Neural progenitor cell (in vitro differentiated cells): ENCODE data around the gene SLC22A5.

ENCODE experiments used
- CTCF ChIP-seq: fragments of 200-600 bp; sonication (generic); IDR thresholded peaks from 2 replicates; pipeline ENCODE4 v1.5.1; 2017; ENCODE audit warnings: antibody characterized with exemption, mild to moderate bottlenecking
- EZH2 ChIP-seq: fragments of 200-600 bp; sonication (generic); IDR thresholded peaks from 2 replicates; pipeline ENCODE4 v1.6.1; 2017; ENCODE audit warnings: antibody characterized with exemption, mild to moderate bottlenecking, moderate library complexity
- EZH2phosphoT487 ChIP-seq: fragments of 200-600 bp; sonication (generic); IDR thresholded peaks from 2 replicates; pipeline ENCODE4 v1.6.1; 2017; ENCODE audit warnings: antibody characterized with exemption

DNA sequence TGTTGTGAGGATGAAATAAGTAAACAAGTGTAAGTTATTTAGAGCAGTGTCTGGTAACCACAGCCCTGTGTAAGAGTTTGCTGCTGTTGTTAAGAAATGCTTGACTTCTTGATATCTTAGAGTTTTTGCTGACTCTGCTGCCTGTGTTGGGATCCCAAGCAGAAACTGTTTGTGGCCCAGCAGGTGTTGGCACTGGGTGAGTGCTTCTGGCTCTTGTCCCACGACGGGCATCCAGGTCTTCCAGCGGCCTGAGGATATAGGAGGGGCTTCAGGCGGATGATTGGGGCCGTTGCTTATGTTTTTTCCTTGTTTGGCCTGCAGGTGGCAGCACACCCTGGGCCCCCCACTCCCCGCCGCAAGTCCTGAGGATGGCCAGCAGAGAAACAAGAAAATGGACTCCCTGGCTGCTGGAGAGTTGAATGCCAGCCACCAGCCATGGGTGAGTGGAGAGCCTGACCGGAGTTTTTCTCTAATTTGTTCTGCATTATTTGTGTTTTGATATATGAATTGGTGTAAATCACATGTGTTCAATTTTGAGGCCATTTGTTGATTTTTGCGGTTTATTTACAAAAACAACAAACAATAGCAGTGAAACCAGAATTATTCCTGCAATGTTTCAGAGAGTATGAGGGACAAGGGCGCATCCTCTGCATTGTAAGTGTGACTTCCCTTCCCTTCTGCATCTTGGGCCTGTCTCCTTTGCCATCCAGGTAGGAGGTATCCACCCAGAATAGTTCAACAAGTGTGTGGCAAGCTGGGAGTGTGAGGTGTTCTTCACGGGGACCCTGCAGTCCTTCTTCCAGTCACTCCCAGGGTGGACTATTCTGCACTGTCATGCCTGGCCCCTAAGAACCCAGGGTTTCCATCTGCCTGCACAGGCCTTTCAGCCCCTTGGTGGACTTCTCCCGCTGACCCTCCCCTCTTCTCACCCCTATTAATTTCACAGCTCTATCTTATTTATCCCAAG lies 50.3 kb downstream of the SLC22A5 start:
- TF ChIP-seq CTCF (peak; percentile 88), EZH2 (no peak), EZH2phosphoT487 (no peak)
